Kidney tubule cell (primary cell): ENCODE measurements around the gene NOL12.
A peak's percentile ranks its signal among the peaks of the same experiment; 100 is the strongest.

Source experiments
- DNase-seq: peaks from one replicate; pipeline ENCODE4 v3.0.0-alpha.2; 2018; ENCODE audit warnings: low spot score

Gene NOL12

GRCh38 chr22:37659066-37659896 is 26.9 kb upstream of the NOL12 start:
- DNase-seq: peak; percentile 10

GRCh38 chr22:37659897-37660708 is 26.0 kb upstream of the NOL12 start:
- no peak for DNase-seq

- no peak for DNase-seq
Observed at GRCh38 chr22:37660709-37661045, 25.5 kb upstream of the NOL12 start.

GRCh38 chr22:37661160-37661924 is 24.8 kb upstream of the NOL12 start:
- peak; percentile 27 for DNase-seq

- DNase-seq: no peak
Observed at GRCh38 chr22:37662039-37662438, 24.1 kb upstream of the NOL12 start.

- no peak for DNase-seq
Observed at GRCh38 chr22:37663521-37664140, 22.5 kb upstream of the NOL12 start.

- no peak for DNase-seq
Observed at GRCh38 chr22:37664249-37665101, 21.7 kb upstream of the NOL12 start.

GRCh38 chr22:37665487-37665886 is 20.7 kb upstream of the NOL12 start:
- DNase-seq: no peak

- DNase-seq: peak; percentile 24
Observed at GRCh38 chr22:37669586-37669985, 16.6 kb upstream of the NOL12 start.

GRCh38 chr22:37672206-37672919 is 13.8 kb upstream of the NOL12 start:
- DNase-seq: no peak

- DNase-seq: no peak
Observed at GRCh38 chr22:37672920-37673455, 13.2 kb upstream of the NOL12 start.

- no peak for DNase-seq
Observed at GRCh38 chr22:37674248-37674647, 11.9 kb upstream of the NOL12 start.

- DNase-seq: peak; percentile 95
Observed at GRCh38 chr22:37674951-37675929, 10.9 kb upstream of the NOL12 start, which contains the start of gene LGALS1. TSS of gene LGALS1 (plus strand) at chr22:37675636. CDS start at chr22:37675703, 67 bp downstream.

GRCh38 chr22:37675930-37676735 is 10.0 kb upstream of the NOL12 start:
- peak; percentile 35 for DNase-seq

- DNase-seq: peak; percentile 97
Observed at GRCh38 chr22:37676736-37677492, 9.2 kb upstream of the NOL12 start.

GRCh38 chr22:37677493-37677974 is 8.6 kb upstream of the NOL12 start:
- DNase-seq: no peak

GRCh38 chr22:37678372-37678771 is 7.8 kb upstream of the NOL12 start:
- no peak for DNase-seq
